NCI-H1436 treated with DMSO at 0.1 percent for 48 hours (cell line): ENCODE data around the gene GTPBP10.

ENCODE experiments used
- DNase-seq: peaks from one replicate; lab custom pipeline; 2025; lab: John Stamatoyannopoulos, UW

Gene GTPBP10

DNA sequence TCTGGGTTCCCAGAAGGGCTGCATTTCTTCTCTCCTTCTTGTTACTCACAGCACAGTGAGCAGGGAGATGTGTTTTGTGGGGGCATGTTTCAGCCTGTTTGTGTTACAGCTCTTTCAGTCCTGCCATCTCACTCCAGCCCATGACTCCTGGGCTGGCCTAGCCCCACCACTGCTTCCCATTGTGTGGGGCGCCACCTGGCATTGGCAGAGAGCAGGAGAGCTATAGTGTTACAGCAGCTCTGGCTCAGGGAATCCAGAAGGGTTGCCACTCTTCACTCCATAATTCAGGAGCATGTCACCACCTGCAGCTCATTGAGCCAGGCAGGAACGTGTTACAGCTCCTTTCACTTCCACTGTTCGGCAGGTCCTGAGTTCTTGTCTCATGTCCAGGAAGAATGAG lies 86.7 kb downstream of the GTPBP10 start:
- no peak for DNase-seq
